ENCODE data around the gene GRHL3.
"Not testable (repeated sequence)": the region's sequence is repeated elsewhere in the genome, so short reads cannot be mapped to it uniquely, and the experiment has no call there.

The GRHL3 gene

DNA sequence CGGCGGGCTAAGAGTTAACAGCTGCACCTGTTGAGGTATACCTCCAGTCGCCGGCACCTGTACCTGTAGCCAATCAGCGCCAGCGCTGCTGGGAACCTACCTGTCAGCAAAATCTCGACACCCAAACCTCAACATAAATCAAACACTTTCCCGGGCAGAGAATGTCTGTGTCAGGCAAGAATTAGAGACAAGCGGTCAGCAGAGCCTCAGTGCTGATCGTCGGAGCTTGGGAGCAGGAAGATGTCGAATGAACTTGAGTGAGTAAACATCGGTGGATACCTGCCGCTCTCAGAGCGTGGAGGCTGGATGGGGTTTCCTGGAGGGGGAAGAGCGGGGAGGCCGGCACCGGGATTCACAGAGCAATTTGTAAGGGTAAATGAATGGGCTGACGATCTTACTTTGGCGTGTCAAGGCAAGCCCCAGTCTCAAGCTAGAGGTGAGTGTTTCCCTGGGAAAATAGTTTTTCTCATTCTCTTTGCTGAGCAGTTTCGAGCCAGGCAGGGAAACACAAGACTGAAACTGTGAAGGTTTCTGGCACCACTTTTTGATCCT, at the start of gene GRHL3:
TSS of gene GRHL3 (plus strand) at position 46 of the 552 bp plus-strand sequence. CDS start at position 241, 195 bp downstream.
- peak; percentile 26 for DNase-seq

DNA sequence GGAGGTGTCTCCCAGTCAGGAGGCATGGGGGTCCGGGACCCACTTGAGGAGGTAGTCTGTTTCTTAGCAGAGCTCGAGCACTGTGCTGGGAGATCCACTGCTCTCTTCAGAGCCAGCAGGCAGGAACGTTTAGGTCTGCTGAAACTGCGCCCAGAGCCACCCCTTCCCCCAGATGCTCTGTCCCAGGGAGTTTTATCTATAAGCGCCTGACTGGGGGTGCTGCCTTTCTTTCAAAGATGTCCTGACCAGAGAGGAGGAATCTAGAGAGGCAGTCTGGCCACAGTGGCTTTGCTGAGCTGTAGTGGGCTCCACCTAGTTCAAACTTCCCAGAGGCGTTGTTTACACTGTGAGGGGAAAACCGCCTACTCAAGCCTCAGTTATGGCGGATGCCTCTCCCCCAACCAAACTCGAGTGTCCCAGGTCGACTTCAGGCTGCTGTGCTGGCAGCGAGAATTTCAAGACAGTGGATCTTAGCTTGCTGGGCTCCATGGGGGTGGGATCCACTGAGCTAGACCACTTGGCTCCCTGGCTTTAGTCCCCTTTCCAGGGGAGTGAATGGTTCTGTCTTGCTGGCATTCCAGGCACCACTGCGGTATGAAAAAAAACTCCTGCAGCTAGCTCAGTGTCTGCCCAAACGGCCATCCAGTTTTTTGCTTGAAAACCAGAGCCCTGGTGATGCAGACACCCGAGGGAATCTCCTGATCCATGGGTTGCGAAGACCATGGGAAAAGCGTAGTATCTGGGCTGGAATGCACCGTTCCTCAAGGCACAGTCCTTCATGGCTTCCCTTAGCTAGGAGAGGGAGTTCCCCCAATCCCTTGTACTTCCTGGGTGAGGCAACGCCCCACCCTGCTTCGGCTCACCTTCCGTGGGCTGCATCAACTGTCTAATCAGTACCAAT, 44.7 kb upstream of the GRHL3 start:
- not testable (repeated sequence) for DNase-seq

DNA sequence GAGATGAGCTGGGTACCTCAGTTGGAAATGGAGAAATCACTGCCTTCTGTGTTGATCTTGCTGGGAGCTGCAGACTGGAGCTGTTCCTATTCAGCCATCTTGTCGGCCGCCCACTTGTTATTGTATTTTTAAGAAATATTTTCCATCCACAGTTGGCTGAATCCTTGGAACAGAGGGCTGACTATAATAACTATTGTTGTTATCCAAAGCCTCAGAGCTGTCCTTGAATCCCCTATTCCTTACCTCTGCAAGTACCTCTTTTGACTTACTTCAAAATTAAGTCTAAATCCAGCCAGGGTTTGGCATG, 44.1 kb upstream of the GRHL3 start:
- no peak for DNase-seq

DNA sequence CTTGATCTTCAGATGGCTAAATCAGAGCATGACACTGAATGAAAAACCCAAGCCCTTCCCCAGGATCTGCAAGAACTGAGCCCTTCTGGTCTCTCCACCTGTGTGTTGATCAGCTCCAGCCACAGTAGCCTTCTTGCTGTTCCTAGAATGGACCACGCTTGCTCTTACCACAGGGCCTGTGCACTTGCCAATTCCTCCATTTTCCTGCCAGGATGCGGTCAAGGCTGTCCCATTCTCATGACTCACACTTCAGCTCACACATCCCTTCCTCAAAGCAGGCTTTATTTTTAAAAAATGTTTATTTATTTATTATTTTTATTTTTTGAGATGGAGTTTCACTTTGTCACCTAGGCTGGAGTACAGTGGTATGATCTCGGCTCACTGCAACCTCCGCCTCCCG, 43.6 kb upstream of the GRHL3 start:
- no peak for DNase-seq

DNA sequence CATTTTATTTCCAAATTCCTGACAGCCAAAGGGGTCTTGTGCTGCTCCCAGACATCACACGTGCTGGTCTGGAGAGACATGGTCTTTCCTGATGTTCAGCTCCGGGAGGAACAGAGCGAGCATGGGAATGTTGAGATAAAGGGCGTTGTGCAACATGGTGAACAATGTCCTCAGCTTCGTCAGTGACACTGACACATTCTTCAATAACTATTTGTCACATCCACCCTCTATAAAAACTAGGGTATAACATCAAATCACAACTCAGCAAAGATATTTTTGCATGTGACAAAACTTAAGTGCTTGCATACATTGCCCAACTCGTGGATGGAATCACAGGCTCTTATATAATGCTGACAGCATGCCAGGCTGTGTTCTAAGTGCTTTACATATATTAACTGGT, 42.4 kb upstream of the GRHL3 start:
- DNase-seq, result no peak

DNA sequence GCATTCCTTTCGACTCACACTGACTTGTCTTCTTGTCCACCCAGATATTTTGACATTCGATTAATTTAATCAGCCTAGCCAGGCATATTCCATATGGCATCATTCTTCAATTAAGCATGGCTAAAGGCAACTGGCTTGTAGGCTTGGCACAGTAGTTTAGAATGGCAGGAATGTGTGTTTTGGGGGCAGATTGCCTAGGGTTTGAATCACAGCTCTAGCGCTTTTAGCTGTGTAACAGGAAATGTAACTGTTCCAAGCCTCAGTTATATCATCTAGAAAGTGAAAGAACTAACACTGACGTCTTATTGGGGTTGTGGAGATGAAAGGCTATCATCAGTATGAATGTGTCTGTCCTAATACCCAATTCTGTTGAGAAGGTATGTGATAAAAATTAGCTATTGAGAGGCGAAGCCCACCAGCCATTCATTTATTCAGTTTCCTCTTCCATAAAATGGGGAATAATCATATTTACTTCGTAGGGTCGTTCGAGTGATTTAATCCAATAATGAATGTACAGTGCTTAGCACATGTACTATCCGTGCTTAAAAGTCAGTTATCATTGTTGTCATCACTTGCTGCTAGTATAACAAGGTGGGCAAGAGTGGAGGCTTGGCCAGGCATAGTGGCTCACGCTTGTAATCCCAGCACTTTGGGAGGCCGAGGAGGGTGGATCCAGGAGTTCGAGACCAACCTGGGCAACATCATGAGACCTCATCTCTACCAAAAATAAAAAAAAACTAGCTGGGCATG, 41.6 kb upstream of the GRHL3 start:
- DNase-seq, result peak; percentile 56

DNA sequence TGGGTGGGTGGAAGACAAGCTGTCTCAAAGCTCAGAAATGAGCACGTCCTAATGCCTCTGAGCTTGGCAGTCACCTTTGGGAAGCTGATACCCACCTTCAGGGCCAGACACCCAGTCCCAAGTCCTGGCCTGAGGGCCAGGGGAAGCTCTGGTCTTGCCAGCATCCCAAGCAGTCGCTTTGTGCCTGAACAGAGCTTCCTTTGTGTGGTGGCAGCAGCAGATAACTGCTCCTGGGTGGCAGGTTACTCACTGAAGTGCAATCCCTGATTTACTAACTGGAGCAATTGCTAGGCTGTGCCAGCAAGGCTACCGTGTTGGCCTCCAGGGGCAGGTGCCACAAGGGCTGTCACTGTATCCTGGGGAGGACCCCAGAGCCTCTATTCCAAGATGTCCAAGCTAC, 40.4 kb upstream of the GRHL3 start:
- DNase-seq, result no peak

DNA sequence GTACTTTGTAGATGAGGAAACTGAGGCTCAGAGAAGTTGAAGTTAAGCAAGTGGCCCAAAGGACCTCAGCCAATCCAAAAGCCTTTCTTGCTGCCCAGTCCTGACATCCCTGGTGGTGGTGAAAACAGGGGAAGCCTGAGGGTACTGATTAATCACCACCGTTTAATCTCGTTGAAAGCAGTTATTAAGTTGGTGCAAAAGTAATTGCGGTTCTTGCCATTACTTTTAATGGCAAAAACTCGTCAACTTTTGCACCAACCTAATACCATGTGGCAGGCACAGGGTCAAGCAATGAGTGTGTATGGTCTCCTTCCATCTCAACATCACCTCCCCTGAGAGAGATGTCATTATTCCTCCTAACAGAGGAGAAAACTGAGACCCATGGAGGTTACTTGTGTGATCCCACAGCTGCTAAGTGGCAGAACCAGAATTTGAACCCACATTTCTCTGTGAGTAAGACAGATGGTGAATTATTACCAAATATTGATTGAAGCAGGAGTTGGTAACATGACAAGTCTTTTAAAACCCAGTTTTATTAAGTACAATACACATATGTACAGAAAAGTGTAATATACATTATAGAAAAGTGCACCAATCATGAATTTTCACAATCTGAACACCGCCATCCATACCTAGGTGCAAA, 39.4 kb upstream of the GRHL3 start:
- DNase-seq, result no peak

DNA sequence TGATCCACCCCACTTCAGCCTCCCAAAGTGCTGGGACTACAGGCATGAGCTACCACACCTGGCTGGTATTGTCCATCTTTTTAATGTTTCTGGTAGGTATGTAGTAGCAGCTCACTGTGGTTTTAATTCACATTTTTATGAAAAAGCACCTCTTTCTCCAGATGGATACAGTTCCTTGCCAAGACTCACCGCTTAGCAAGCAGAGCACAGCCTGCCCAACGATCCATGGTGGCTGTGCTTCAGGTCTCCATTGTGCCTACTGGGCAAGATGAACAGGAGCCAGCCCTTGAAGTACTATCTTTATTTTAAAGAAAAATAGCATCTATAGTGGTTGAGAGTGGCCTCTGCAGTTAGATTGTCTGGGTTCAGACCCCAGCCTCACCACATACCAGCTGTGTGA, 37.6 kb upstream of the GRHL3 start:
- no peak for DNase-seq

DNA sequence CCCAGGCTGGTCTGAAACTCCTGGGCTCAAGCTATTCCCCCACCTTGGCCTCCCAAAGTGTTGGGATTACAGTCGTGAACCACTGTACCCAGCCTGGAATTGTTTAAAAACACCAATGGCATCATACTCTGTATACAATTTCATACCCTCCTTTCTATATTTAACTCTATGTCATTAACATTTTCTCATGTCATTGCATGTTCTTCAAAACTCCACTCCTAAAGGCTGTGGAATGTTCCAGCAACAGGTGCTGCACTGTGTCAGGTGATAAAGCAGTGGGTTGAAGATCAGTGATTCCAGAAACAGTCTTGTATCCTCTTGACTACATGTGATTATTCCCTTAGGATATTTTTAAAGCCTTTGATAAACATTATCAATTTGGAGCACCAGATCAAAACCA, 36.7 kb upstream of the GRHL3 start:
- DNase-seq, result no peak

DNA sequence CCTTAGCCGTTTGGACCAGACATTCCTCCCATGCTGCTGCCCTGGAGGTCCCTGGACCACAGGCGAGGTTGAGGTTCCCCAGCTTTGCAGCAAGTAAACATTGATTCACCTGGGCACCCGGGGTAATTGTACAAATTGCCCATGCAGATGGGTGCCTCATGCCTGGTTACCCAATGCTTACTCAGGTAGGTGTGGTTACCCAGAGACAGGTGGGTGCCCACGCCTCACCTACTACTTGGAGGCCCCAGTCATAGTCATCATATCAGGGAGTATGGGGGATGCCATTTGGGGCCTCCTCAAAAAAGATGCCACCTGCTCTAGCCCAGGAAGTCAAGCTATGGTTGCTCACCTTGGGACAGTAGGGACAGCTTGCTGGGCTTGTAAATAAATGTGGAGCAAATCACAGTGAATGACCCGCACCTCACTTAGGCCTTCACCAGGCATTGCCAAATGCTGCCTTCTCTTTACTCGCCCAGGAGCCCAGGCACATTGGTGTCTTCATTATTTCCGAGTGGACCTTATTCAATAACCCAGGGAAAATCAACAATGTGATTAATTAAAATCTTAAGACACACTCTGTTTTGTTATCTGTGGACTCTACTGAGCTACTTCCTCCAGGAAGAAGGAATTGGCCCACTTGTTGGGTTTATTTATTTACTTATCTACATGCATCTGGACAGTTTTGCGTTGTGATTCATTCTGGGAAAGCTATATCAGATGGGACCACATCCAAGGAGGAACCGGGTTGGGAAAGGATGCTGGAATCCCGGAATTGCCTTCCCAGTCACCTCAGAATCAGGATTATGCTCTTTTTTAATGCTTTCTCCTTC, 35.6 kb upstream of the GRHL3 start:
- DNase-seq, result peak; percentile 67

DNA sequence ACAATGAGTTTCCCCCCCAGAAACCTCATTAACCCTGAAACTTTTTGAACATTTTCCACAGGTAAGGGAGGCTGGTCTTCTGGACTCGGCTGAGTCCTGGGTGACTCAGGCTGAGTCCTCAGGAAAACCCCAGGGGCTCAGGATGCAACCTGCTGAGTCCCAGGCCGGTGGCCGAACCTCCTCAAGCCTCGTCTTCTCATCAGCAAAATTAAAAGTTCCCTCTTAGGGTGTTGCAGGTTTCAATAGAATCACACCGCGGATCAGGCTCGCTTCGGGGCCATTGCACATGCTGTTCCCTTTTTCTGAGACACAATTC, 35.0 kb upstream of the GRHL3 start:
- no peak for DNase-seq

DNA sequence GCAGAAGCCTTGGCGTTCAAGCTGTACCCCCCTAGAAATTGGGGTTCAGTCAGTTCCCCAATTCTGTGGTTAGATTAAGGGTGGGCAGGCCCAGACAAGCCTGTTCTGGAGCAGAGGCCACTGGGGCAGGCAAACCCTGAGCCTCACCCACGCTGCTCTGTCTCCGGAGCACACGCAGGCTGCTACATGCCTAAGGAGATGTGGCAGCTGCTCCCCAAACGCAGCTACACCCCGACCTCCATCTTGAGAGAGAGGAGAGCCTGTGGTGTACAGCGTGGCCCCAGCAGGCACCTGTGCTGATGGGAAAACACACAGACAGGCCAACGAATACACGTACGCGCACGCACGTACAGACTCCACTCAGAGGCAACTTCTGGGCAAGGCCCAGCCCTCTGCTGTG, 33.9 kb upstream of the GRHL3 start:
- no peak for DNase-seq

DNA sequence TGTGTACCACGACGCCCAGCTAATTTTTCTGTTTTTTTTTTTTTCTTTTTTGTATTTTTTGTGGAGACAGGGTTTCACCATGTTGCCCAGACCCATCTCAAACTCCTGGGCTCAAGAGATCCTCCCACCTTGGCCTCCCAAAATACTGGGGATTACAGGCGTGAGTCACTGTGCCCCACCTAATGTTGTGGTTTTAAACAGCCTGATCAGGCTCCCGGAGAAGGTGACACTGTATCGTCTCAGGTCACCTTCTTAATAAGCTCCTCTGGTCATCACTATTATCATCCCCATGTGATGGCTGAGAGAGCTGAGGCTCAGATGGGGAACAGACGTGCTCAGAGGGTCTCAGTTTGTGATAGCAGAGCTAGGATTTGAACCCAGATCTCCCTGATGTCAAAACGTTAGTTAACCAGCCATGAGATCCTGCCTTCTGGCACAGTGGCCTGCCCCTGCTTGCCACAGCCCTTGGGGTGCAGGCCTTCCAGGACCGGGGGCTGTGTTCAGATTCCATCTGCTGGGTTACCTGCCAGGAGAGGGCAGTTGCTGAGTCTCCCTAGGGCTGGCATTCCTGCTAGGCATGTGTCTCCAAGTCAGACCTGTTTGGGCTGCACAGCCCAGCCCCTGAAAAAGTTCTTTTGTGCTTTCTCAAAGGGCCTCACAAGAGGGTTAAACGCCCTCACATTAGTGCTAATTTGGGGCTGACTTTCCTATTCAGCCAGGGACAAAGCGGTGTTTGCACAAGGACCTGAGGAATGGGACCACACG, 32.7 kb upstream of the GRHL3 start:
- no peak for DNase-seq

DNA sequence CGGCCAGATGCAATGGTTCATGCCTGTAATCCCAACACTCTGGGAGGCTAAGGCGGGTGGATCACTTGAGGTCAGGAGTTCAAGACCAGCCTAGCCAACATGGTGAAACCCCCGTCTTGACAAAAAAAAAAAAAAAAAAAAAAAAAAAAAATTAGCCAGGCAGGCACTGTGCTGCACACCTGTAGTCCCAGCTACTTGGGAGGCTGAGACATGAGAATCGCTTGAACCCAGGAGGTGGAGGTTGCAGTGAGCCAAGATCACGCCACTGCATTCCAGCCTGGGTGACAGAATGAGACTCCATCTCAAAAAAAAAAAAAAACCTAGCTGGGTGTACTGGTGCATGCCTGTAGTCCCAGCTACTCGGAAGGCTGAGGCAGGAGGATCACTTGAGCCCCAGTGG, 31.4 kb upstream of the GRHL3 start:
- DNase-seq, result not testable (repeated sequence)

DNA sequence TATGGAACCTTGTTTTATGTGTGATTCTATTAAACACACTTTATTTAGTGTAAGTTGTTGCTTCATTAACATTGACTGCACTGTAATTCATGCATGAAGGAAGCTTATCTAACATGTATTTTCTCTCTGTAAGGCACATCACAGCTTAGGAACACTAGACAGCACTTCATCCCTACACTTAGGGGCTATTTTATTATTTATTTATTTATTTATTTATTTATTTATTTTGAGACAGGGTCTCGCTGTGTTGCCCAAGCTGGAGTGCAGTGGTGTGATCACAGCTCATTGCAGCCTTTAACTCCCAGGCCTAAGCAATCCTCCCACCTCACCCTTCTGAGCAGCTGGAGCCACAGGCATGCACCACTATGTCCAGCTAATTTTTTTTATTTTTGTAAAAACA, 30.7 kb upstream of the GRHL3 start:
- DNase-seq, result no peak

DNA sequence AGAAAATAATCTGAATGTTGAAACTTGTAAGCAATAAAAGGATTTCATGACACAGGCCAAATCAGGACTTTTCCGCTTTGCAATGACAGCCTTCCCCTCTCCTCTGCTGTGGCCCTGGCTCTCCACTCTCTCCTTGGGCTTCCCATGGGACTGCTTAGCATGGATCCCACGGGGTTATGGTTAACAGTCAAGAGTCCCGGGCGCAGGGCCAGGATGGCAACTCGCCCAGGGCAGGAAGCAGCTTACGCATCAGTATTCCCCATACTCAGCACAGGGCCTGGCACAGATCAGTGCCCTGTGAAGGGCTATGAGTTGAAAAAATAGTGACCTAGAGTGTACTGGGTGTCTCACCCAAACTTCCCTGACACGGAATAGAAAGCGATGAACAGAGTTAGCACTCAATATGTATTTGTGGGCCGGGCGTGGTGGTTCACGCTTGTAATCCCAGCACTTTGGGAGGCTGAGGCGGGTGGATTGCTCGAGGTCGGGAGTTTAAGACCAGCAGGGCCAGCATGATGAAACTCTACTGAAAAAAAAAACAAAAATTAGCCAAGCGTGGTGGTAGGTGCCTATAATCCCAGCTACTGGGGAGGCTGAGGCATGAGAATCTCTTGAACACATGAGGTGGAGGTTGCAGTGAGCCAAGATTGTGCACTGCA, 29.1 kb upstream of the GRHL3 start:
- peak; percentile 84 for DNase-seq

DNA sequence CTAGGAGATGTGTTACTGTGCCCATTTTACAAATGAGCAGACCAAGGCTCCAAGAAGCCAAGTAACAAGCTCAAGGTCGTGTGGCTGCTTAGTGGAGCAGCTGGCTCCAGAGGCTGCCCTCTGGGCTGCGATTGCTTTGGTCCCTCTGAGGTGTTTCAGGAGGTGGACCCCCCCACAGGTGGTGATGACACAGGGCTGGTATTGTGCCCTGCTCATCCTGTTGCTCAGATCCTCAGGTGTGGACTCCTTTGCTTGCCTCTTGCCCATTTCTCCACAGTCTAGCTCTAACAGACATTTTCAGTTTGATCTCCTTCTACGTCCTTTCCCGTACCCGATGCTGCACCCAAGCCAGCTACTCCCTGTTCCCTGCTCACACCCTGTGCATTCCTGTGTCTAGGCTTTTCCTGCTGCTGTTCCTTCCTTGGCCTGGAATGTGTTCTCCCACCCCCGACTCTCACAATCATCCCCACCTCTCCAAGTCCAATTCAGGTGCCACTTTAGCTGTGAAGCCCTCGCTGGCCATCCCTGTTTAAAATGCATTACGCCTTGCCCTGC, 28.1 kb upstream of the GRHL3 start:
- DNase-seq, result no peak

DNA sequence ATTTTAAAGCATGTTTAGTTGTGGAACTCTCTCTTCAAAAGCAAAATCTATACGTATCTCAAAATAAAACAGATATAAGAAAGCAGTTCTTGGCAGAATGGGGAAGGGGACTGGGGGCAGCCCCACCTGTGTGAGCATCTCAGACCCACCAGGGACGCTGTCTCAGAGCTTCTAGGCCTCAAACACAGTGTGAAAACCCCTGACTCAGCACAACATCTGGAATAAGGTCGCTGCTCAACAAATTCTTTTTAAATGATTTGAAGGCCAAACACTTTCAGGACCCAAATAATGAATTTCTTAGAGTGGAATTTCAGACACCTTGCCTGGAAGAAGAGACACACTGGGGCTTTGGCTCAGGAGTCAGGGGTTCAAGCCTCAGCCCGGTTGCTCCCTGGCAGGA, 27.1 kb upstream of the GRHL3 start:
- no peak for DNase-seq

DNA sequence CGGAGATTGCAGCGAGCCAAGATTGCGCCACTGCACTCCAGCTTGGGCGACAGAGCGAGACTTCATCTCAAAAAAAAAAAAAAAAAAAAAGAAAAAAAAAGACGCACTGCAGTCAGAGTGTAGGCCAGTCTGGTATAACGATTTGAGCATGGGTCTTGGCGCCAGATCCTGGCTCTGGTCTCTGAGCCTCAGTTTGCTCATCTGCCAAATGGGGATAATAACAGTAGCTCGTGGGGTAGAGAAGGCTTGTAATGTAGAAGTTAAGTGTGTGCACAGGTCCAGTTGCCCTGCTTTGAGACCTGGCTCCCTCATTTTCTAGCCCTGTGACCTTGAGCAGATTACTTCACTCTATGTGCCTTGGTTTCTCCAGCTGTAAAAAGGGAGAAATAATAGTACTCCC, 26.3 kb upstream of the GRHL3 start:
- DNase-seq, result no peak

Data from fibroblast of upper back skin (primary cell).